Osteocyte (in vitro differentiated cells): ENCODE measurements around the gene AQP12B. TPM values are rescaled to one million over a fixed set of nuclear protein-coding genes. Genes with fewer than 3 reads are reported as not detected.

ENCODE experiments used
- DNase-seq: peaks from one replicate; pipeline ENCODE4 v3.0.0; 2021; ENCODE audit warnings: mixed read lengths; ENCODE audit not compliant: unreplicated experiment; ENCODE audit errors: extremely low spot score
- H3K27ac Mint-ChIP-seq: one replicate; pipeline ENCODE4 v1.8.0; 2021; ENCODE audit warnings: mild to moderate bottlenecking, mixed read lengths; ENCODE audit not compliant: unreplicated experiment
- H3K27me3 Mint-ChIP-seq: one replicate; pipeline ENCODE4 v1.8.0; 2021; ENCODE audit warnings: mixed read lengths; ENCODE audit not compliant: unreplicated experiment
- H3K36me3 Mint-ChIP-seq: one replicate; pipeline ENCODE4 v1.8.0; 2021; ENCODE audit warnings: mixed read lengths; ENCODE audit not compliant: unreplicated experiment
- H3K4me1 Mint-ChIP-seq: one replicate; pipeline ENCODE4 v1.8.0; 2021; ENCODE audit warnings: mixed read lengths; ENCODE audit not compliant: unreplicated experiment
- H3K4me3 Mint-ChIP-seq: one replicate; pipeline ENCODE4 v1.8.0; 2021; ENCODE audit warnings: mild to moderate bottlenecking, moderate library complexity, mixed read lengths; ENCODE audit not compliant: unreplicated experiment
- H3K9me3 Mint-ChIP-seq: one replicate; pipeline ENCODE4 v1.8.0; 2021; ENCODE audit warnings: mixed read lengths; ENCODE audit not compliant: unreplicated experiment
- CTCF ChIP-seq: fragments of 200-600 bp; sonication (generic); IDR thresholded peaks from 2 replicates; pipeline ENCODE4 v1.5.0; 2021; ENCODE audit warnings: antibody characterized with exemption, mild to moderate bottlenecking, moderate library complexity
- total RNA-seq: library from RNA; stranded (reverse); gene quantifications from 2 replicates; pipeline ENCODE4 v1.2.1, GENCODE V29; 2021

The AQP12B gene
- total RNA-seq, 1 donor from 2014 or later: not detected

GRCh38 chr2:240639566-240639965, 43.1 kb downstream of the AQP12B start:
- DNase-seq: peak; percentile 84
- Mint-ChIP-seq H3K27ac (no peak overlapping the region), H3K36me3 (no peaks in the 10 kb centered on the region), H3K27me3 (peaks cover 7% of the 10 kb centered on the region), H3K4me3 (no peak overlapping the region), H3K9me3 (peaks cover 5% of the 10 kb centered on the region), H3K4me1 (no peaks in the 10 kb centered on the region)
- no peak for TF ChIP-seq CTCF

GRCh38 chr2:240638512-240639160, 44.0 kb downstream of the AQP12B start:
- no peaks in the 10 kb centered on the region for H3K4me1 Mint-ChIP-seq
- H3K27ac Mint-ChIP-seq: no peak overlapping the region
- H3K36me3 Mint-ChIP-seq: no peaks in the 10 kb centered on the region
- no peak overlapping the region for H3K4me3 Mint-ChIP-seq
- peaks cover 3% of the 10 kb centered on the region for H3K27me3 Mint-ChIP-seq
- peaks cover 12% of the 10 kb centered on the region for H3K9me3 Mint-ChIP-seq
- DNase-seq: peak; percentile 73
- TF ChIP-seq CTCF: no peak

- peak; percentile 77 for DNase-seq
- no peak overlapping the region for H3K4me3 Mint-ChIP-seq
- H3K4me1 Mint-ChIP-seq: no peaks in the 10 kb centered on the region
- H3K27ac Mint-ChIP-seq: no peak overlapping the region
- H3K36me3 Mint-ChIP-seq: peaks cover 3% of the 10 kb centered on the region
- no peak for TF ChIP-seq CTCF
- peaks cover 3% of the 10 kb centered on the region for H3K27me3 Mint-ChIP-seq
- peaks cover 19% of the 10 kb centered on the region for H3K9me3 Mint-ChIP-seq
Measured at GRCh38 chr2:240637901-240638345, 44.8 kb downstream of the AQP12B start.

GRCh38 chr2:240637116-240637900, 45.4 kb downstream of the AQP12B start:
- no peaks in the 10 kb centered on the region for H3K4me1 Mint-ChIP-seq
- peak; percentile 78 for DNase-seq
- no peak for TF ChIP-seq CTCF
- peaks cover 21% of the 10 kb centered on the region for H3K9me3 Mint-ChIP-seq
- peaks cover 3% of the 10 kb centered on the region for H3K36me3 Mint-ChIP-seq
- peaks cover 3% of the 10 kb centered on the region for H3K27me3 Mint-ChIP-seq
- H3K4me3 Mint-ChIP-seq: no peak overlapping the region
- no peak overlapping the region for H3K27ac Mint-ChIP-seq

GRCh38 chr2:240636563-240637115, 46.0 kb downstream of the AQP12B start:
- no peak overlapping the region for H3K27ac Mint-ChIP-seq
- peak; percentile 71 for DNase-seq
- H3K27me3 Mint-ChIP-seq: peaks cover 3% of the 10 kb centered on the region
- H3K4me1 Mint-ChIP-seq: no peaks in the 10 kb centered on the region
- no peak overlapping the region for H3K4me3 Mint-ChIP-seq
- H3K36me3 Mint-ChIP-seq: peaks cover 3% of the 10 kb centered on the region
- no peak for TF ChIP-seq CTCF
- peaks cover 21% of the 10 kb centered on the region for H3K9me3 Mint-ChIP-seq
